Erythroblast (primary cell): Measurements from ENCODE around the gene UQCRC2.
A peak's percentile ranks its signal among the peaks of the same experiment; 100 is the strongest.
"Not testable (repeated sequence)": the region's sequence is repeated elsewhere in the genome, so short reads cannot be mapped to it uniquely, and the experiment has no call there.

Source experiments
- DNase-seq, 2 experiments: peaks; one replicate each; lab custom pipeline; 2025; lab: John Stamatoyannopoulos, UW
- GATA1 ChIP-seq: IDR thresholded peaks from 2 replicates; pipeline ENCODE4 v1.6.1; 2011; ENCODE audit warnings: low read depth, mild to moderate bottlenecking, control low read depth, low read length, moderate library complexity
- POLR2A ChIP-seq: IDR thresholded peaks from 2 replicates; pipeline ENCODE4 v1.6.1; 2011; ENCODE audit warnings: mild to moderate bottlenecking, low read length

The UQCRC2 gene

GRCh38 chr16:21952793-21953540, at the start of gene UQCRC2:
UQCRC2 (plus strand) TSS chr16:21953361; CDS start chr16:21953424, 63 bp downstream.
- TF ChIP-seq GATA1: no peak
- TF ChIP-seq POLR2A: peak; percentile 94
- peak; percentile 96 to 98 for DNase-seq

GRCh38 chr16:21932650-21933049, 20.5 kb upstream of the UQCRC2 start:
- DNase-seq: not testable (repeated sequence)

- not testable (repeated sequence) for DNase-seq
Observed at GRCh38 chr16:21933316-21933715, 19.8 kb upstream of the UQCRC2 start.

- DNase-seq: not testable (repeated sequence)
Observed at GRCh38 chr16:21933790-21934189, 19.4 kb upstream of the UQCRC2 start.

GRCh38 chr16:21936216-21936615, 16.9 kb upstream of the UQCRC2 start:
- DNase-seq: not testable (repeated sequence)

GRCh38 chr16:21937336-21937829, 15.8 kb upstream of the UQCRC2 start:
- no peak for DNase-seq
- no peak for TF ChIP-seq GATA1
- TF ChIP-seq POLR2A: no peak

- no peak for DNase-seq
- TF ChIP-seq GATA1: no peak
- TF ChIP-seq POLR2A: no peak
Observed at GRCh38 chr16:21940570-21940969, 12.6 kb upstream of the UQCRC2 start.

GRCh38 chr16:21943571-21943970, 9.6 kb upstream of the UQCRC2 start:
- TF ChIP-seq POLR2A (no peak), GATA1 (no peak)
- no peak for DNase-seq

- peak; percentile 5 to 18 for DNase-seq
- TF ChIP-seq GATA1: no peak
- TF ChIP-seq POLR2A: no peak
Observed at GRCh38 chr16:21946889-21947635, 6.1 kb upstream of the UQCRC2 start.

- no peak for DNase-seq
- TF ChIP-seq POLR2A (no peak), GATA1 (no peak)
Observed at GRCh38 chr16:21949713-21950260, 3.4 kb upstream of the UQCRC2 start.

GRCh38 chr16:21950782-21951521, 2.2 kb upstream of the UQCRC2 start:
- DNase-seq: peak; percentile 47 to 51
- no peak for TF ChIP-seq GATA1

GRCh38 chr16:21952040-21952792, 945 bp upstream of the UQCRC2 start:
- peak; percentile 94 for DNase-seq
- TF ChIP-seq GATA1: no peak
- TF ChIP-seq POLR2A: no peak

- no peak for TF ChIP-seq POLR2A
- no peak for TF ChIP-seq GATA1
- DNase-seq: no peak
Observed at GRCh38 chr16:21953541-21953902, 361 bp downstream of the UQCRC2 start.
